Suppressor macrophage (primary cell): Measurements from ENCODE around the gene SF3B5.
"Not testable (repeated sequence)": the region's sequence is repeated elsewhere in the genome, so short reads cannot be mapped to it uniquely, and the experiment has no call there.

Source experiments
- DNase-seq, 4 experiments: peaks; one replicate each; pipeline ENCODE4 v3.0.0-alpha.2; 2020 to 2022

Gene SF3B5

DNA sequence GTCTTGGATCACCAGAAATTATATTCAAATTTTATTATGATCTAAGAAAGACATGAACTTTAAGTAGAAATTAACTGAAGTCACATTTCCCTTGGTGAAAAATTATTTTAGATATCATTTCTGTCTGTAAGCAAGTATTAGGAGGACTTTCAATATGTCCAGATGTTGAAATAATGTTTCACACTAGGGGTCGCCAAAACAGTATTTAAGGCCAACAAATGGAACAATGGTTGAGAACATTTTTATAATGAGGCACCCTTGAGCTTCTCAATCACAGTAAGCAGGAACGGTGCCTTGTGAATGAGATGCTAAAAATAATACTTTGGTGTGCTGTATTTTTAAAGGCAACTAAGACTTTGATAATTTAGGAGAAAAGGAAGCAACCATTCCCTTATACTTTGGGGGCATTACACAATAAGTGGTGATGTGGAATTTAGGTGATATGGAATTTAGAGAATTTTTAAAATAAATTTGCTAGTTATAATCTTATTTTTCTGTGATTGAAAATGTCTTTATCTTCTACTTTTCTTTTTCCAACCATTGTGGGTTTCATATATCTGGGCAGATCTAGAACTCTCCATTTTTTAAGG, 9.6 kb upstream of the SF3B5 start:
- DNase-seq: peak; percentile 60 to 92 (median 87)

DNA sequence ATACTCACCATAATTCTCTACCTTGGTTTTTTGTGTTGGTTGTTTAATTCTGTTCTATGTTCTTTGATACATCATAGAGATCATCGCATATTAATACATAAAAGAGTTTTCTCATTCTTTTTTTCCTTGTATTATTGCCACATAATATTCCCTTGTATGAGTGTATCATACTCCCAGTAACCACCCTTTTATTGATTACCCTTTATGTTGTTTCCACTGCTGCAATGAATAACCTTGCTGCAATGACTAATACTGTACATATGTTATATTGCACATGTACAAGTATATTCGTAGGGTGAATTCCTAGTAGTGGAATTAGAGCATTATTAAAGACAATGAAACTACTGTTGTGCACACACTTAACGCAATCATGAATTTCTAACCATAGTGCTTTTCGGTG, 9.1 kb upstream of the SF3B5 start:
- no peak for DNase-seq

DNA sequence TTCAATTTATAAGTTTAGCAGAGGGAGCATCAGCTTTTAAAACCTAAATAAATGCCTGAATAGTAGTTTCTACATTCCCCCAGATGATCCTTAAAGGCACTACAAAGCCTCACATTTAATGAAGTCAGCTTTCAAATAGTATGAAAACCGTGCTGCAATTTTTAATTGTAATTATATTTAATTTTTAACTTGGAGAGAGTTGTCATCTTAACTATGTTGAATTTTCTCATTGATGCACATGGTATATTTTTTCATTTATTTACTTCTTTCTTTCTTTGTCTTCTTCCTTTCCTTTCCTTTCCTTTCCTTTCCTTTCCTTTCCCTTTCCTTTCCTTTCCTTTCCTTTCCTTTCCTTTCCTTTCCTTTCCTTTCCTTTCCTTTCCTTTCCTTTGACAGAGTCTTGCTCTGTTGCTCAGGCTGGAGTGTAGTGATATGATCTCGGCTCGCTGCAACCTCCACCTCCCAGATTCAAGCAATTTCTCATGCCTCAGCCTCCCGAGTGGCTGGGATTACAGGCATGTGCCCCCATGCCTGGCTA, 7.7 kb upstream of the SF3B5 start:
- no peak for DNase-seq

DNA sequence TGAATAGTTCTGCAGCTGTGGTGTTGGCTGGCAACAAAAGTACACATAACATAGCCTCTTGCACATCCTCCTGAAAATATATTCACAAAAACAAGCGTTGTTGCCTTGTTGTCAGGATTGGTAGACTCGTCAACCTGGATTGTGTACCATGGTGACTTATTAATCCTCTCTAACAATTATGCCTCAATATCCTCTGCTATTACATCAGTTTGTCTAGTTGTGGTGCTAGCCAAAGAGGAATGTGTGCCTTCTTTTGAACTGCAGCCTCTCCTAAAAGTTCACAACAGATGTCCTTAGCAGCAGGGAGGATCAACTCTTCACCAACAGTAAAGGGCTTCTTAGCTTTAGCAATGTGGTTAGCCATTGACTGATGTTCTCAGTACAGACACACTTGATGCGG, 3.6 kb upstream of the SF3B5 start:
- DNase-seq: no peak

DNA sequence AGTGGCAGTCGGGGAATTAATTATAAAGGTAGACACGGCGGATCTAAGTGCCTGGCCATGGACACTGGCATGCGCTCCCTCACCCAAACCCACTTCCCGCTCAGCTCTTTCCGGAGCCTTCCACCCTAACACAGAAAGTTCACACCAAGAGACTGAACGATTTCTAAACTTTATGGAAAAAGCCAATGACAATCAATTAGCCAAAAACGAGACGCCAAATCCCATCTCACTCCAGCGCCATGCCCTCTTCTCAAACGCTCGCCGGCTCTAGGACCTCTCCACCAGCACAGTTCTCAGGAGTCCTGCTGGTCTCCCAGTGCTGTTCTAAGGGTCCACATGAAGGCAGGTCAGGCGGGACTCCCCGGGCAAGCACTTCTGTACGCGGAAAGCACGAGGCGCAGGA, 641 bp downstream of the SF3B5 start:
- peak in 3 of 4 experiments; percentile 4 to 13 (median 12) for DNase-seq

DNA sequence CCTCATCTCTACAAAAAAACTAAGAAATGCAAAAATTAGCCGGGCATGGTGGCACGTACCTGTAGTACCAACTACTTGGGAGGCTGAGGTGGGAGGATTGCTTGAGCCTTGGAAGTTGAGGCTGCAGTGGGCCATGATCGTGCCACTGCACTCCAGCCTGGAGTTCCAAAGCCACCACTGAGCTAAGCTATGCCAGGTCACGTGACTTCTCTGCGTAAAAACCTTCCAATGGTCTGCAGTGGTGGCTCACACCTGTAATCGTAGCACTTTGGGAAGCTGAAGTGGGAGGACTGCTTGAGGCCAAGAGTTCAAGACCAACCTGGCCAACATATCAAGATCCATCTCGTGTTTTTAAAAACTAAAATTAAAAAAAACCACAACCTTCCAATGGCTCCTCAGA, 1.7 kb downstream of the SF3B5 start:
- no peak for DNase-seq

DNA sequence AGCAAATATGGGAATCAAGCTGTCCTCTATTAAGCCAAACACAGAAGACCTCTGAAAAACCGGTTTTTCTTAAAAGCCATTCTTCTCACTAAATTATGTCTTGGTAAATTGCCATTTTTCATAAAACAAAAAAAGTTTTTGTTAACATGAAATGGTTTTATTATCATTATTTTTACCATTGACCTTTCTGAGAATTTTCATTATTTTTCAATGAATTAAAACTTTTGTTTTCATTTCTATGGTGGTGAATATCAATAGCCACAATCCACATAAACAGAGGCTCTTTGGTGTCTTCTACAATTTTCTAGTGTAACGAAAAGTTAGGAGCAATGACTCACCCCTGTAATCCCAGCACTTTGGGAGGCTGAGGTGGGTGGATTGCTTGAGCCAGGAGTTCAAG, 2.1 kb downstream of the SF3B5 start:
- DNase-seq: no peak

DNA sequence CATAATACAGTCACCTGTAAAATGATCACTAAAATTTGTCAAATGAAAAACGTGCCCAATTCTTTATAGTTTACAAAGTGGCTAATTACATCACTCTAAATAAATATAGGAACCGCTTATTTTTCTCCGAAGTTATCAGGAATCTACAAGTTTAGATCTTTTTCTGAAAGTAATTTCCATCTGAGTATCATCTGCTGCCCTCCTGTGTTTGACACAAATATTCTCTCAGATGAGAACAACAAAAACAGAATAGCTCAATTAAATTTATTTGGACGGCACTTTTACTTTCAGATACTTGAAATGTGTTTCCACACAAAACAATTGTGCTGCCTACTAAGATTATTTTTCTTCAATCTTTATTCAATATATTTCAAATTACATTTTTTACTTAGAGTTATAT, 5.0 kb downstream of the SF3B5 start:
- no peak for DNase-seq

DNA sequence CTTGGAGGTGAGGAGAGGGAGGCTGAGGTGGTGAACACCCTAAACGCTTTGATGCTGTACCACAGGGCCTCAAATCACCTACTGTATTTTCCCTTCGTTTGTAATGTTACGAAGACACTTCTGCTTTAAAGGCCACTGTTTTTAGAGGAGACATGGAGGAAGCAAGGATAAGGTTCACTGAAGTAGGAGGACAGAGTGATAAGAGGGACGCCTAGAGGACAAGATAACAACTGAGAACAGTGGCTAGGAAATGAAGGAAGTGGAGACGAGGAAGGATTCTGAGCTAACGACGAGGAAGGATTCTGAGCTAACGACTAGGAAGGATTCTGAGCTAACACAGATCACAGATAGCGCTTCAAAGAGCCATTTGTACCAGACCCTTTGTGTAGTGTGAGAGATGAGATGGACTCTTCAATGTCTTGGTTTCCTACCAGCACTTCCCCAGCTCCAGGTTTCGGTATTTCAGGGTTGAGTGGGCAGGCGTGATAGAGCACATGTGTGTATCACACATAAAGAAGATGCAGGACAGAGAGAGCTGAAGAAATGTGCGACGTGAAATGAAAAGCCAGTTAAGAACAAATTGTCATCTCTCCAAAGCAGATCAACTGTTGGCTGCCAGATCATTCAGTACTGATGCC, 7.5 kb downstream of the SF3B5 start:
- peak in 3 of 4 experiments; percentile 20 to 31 (median 23) for DNase-seq

DNA sequence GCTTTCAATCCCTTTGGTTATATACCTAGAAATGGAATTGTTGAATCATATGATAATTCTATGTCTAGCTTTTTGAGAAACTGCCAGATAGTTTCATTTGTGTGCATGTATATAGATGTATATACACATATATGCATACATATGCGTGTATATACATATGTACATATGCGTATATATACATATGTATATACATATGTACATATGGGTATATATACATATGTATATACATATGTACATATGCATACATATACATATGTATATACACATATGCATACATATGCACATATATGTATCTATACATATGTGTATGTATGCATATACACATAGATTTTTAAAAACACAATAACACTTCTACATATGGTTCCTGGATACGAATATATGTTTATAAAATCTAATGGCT, 8.4 kb downstream of the SF3B5 start:
- DNase-seq: no peak

DNA sequence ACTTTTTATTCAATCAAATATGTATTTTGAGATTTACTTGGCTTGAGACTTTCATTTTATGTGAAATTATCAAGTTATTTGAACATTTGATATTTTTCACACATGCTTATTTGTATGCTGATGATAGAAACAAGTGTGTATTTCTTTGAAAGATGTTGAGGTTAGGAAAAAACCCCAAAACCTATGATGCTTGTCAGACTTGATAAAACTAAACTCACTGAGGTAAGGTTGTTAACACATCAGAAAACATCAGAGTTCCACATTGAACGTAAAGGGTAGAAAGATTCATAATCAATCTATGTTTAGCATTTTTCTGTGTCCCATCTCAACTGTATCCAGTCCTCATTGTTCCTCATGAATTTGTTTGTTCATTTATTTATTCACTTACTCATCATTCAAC, 12.2 kb downstream of the SF3B5 start:
- no peak for DNase-seq

DNA sequence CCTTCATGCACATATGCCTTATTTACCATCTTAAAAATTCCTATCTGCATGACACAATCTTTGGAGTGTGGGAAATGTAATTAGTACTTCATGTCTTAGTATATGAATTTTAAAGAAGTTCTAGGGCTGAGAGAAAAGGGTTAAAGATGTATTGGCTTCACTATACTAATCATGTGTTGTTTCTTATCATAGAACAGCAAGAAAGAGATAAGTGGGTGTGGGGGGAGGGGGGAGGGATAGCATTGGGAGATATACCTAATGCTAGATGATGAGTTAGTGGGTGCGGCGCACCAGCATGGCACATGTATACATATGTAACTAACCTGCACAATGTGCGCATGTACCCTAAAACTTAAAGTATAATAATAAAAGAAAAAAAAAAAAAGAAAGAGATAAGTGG, 13.0 kb downstream of the SF3B5 start:
- not testable (repeated sequence) for DNase-seq

DNA sequence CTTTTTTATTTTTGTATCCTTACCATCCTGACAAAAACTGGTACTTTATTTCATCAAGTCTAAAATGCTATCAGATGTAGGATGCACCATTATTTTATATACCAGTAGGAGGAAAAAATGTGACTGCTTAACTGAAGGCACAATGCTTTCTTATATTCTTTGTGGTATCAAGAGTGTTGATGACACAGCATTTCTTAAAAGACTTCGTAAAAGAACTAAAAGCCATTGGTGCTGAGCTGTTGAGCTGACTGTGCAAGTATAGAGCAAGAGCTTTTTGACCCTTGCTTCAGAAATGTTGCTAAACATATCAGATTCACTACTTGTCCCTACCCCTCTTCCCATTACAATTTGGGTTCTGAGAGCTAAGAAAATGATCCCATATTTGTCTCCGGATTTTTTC, 17.5 kb downstream of the SF3B5 start:
- DNase-seq: no peak

DNA sequence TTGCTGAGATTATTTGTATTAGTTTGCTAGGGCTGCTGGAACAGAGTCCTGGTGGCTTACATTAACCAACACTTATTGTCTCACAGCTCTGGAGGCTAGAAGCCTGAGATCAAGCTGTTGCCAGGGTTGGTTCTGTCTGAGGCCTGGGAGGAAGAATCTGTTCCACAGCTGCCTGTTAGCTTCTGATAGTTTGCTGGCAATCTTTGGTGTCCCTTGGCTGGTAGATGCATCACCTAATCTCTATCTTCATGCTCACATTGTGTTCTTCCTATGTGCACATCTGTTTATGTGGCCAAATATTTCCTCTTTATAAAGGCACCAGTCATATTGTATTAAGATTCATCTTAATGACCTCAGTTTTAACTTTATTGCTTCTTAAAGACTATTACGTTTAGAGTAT, 19.5 kb downstream of the SF3B5 start:
- DNase-seq: no peak

DNA sequence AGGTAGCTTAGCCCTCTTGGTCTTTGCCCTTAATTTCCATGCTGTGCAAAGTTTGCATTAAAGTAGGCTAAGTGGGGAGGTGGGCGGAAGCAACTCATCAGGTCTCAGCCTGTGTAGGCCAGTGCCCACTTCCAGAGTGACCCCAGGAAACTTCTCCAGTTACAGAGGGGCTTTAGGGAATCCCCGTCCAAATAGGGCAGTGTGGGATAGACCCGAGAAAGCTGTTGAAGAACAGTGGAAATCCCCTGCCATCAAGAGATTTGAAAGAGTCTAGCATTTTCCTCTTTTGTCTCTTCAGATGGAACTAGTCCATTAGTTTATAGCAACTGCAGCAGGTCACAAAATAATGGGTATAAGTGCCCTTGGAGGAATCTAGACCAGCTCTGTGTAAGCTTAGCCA, 20.2 kb downstream of the SF3B5 start:
- DNase-seq: no peak

DNA sequence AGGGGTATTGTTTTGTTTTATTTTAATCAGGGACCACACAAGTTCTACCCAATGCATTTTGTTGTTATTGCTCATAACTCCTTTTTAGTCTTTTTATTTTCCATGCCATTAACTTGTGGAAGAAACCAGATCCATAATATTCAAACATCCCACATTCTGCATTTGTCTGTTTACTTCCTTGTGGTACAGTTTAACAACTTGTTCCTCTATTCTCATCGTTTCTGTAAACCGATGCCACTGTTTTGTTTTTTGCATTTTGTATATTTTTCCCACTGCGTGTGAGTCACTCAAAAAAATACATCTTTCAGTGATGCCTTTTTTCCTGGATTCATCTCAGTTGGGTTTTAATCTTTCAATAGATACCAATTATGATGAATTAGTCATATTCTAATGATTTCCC, 22.3 kb downstream of the SF3B5 start:
- DNase-seq: no peak

DNA sequence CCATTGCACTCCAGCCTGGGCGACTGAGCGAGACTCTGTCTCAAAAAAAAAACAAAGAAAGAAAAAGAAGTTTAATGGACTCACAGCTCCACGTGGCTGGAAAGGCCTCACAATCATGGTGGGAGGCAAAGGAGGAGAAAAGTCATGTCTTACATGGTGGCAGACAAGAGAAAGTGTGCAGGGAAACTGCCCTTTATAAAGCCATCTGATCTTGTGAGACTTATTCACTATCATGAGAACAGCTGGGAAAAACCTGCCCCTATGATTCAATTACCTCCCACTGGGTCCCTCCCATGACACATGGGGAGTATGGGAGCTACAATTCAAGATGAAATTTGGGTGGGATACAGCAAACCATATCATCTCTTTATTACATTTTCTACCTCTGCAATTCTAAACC, 25.9 kb downstream of the SF3B5 start:
- DNase-seq: no peak

DNA sequence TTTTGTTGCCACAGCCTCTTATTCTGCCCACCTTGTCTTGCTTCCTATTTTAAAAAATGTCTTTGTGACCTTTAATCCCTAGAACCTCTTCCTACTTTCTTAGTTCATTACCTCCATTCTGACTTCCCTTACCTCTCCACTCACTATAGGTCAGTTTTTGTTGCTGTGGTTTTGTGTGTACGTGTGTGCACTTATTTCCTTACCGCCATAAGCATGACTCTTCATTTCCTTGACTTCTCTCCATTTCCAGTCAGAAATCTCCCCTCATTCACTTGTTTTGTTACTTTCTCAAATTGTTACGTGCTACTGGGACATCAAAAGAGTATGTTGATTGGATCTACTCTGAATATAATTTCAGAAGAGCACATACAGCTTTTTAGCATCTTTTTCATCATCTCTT, 26.6 kb downstream of the SF3B5 start:
- DNase-seq: no peak

DNA sequence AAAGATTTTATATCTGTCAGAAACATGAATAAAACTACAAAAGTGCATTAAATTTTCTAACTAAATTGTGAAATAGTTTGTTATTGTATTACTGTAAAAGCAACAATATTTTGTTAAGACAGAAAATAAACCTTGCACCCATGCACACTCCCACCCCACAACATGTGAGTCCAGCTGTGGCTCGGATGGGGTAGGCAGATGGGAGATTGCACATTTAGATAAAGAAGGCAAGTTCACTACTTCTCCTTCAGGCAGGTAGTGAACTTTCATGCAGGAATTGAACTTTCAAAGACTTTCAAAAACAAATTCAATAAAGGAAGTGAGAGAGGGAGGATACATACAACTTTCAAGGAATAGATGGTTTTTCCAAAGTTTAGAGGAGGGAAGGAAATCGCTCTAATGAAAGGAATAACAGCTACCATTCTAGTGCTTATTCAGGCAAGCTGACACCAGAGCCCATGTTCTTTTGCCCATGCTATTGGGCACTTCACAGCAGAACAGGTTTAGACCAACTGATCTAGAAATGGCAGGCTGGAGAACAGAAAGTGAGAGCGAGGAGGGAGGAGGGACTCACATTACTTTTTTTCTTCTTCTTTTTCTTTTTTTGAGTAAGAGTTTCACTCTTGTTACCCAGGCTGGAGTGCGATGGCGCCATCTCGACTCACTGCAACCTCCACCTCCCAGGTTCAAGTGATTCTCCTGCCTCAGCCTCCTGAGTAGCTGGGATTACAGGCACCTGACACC, 28.5 kb downstream of the SF3B5 start:
- peak in 2 of 4 experiments; percentile 15 to 26 for DNase-seq

DNA sequence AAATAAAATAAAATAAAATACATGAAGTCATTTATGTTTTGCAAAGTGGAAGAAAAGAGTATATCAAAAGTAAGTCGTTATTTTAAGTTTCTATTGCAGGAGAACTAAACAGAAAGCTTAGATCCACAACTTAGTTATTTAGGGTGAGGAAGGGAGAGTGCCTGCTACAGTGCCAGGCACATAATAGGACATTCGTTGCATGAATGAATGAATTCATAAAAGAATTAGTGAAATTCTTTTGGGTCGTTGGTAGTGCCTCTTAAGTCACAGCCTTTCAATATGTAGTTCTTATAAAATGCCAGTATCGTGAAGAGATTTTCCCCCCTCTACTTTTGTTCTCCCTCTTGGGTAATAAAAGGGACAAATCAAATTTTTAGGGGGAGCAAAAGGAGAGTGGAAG, 29.1 kb downstream of the SF3B5 start:
- DNase-seq: no peak

DNA sequence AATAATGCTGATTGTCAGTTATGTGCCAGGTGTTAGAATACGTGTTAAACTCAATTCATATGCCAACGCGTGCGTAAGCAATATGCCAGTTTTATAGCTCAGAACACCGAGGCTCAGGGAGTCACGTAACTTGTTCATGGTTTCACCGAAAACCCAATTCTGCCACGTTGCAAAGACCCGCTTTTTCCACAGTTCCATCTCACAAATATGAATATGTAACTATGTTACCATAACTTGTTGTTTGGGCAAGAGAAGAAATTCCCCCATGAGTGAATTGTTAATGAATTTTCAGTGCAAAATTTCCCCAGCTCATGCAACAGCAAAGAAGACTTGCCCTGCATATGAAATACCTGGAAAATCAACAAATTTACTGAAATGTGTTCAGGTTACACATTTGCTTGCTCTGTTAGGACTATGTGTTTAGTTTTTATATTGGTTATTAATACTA, 30.1 kb downstream of the SF3B5 start:
- DNase-seq: no peak

DNA sequence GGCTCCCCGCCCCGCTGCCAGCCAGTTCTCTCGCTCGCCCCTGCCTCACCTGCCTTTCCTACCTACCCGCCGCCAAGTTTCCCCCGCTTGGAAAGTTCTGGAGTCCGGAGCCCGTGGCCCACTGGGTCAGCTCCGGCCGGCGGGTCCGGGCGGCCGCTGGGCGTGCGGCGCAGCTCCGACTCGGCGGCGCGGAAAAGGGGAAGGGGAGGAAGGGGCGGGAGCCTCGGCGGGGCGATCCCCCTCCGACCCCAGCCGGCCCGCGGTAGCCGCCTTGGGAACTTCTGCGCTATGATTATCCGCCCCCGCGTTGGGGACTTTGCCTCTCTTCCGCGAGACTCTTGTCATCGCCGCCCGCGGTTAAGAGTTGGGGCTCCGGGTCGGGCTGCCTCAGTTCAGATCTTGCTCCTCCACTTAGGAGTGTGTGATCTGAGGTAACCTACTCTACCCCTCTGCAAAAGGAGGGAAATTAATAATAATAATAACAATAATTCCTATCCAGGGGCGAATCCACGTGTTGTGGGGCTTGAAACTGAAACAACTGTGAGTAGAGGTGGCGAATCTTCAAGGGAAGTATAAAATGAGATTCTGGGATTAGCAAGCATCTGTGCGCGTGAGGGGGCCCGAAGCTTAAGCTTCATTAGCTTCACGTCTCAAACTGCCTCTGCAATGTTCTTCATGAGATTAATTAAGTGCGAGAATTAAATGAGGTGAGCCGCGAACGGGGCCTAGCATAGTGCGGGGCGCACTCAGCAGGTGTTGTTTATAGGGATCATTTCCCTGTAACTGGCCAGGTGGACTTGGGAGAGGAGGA, 30.8 kb downstream of the SF3B5 start:
- DNase-seq: peak; percentile 70 to 86 (median 79)
